IMR-90 (cell line): Measurements from ENCODE around the gene PAXIP1. TPM values are rescaled to one million over a fixed set of nuclear protein-coding genes. Genes with fewer than 3 reads are reported as not detected.

Source experiments
- ATAC-seq: fragments of 200-7000 bp; cut with Tn5 transposase; 2 replicates; pipeline ENCODE4 v1.9.1; 2020; ENCODE audit warnings: low read depth, mild to moderate bottlenecking, moderate library complexity
- BruUV-seq: library from RNA; stranded (reverse); fragments of 400-500 nt; replicated peaks from 2 replicates; lab custom pipeline; 2021; lab: Mats Ljungman, UMichigan
- CTCF ChIA-PET: fragments of 300-600 bp; formaldehyde crosslinking; extraction: SDS; loops from one replicate; lab custom pipeline; 2021; ENCODE audit warnings: antibody characterized with exemption; lab: Yijun Ruan, JAX
- POLR2A ChIA-PET: fragments of 300-600 bp; sonication (Branson Sonifier 250); formaldehyde crosslinking; loops from one replicate; lab custom pipeline; 2022; ENCODE audit warnings: antibody characterized with exemption; ENCODE audit not compliant: unreplicated experiment; lab: Charles Lee
- DNase-seq: peaks from one replicate; pipeline ENCODE4 v3.0.0; 2013
- H2AFZ ChIP-seq: replicated peaks from 2 replicates; pipeline ENCODE3; 2013; ENCODE audit warnings: low read length, mild to moderate bottlenecking; ENCODE audit not compliant: poor library complexity
- H2AK5ac ChIP-seq: 2 replicates; pipeline ENCODE4 v1.6.1; 2013; ENCODE audit warnings: low read depth, low read length, inconsistent platforms
- H2AK9ac ChIP-seq: replicated peaks from 2 replicates; pipeline ENCODE3; 2013; ENCODE audit warnings: mild to moderate bottlenecking, low read depth, low read length, moderate library complexity; ENCODE audit not compliant: poor library complexity
- H2BK120ac ChIP-seq: 2 replicates; pipeline ENCODE4 v1.6.1; 2013; ENCODE audit warnings: low read depth, low read length, inconsistent platforms
- H2BK15ac ChIP-seq: 3 replicates; pipeline ENCODE4 v1.6.1; 2013; ENCODE audit warnings: low read depth, low read length, inconsistent platforms
- H2BK20ac ChIP-seq: 2 replicates; pipeline ENCODE4 v1.6.1; 2013; ENCODE audit warnings: low read depth, mild to moderate bottlenecking, inconsistent platforms, low read length, moderate library complexity
- H2BK5ac ChIP-seq: 2 replicates; pipeline ENCODE4 v1.6.1; 2013; ENCODE audit warnings: mild to moderate bottlenecking, low read depth, low read length, inconsistent platforms; ENCODE audit not compliant: poor library complexity, severe bottlenecking
- H3K14ac ChIP-seq: replicated peaks from 2 replicates; pipeline ENCODE4 v1.6.1; 2013; ENCODE audit warnings: low read depth, low read length, inconsistent platforms
- H3K18ac ChIP-seq: 2 replicates; pipeline ENCODE4 v1.6.1; 2013; ENCODE audit warnings: low read depth, low read length, control low read depth
- H3K23ac ChIP-seq: 2 replicates; pipeline ENCODE4 v1.6.1; 2013; ENCODE audit warnings: low read depth, low read length, inconsistent platforms
- H3K27ac ChIP-seq: 2 replicates; pipeline ENCODE4 v1.5.1; 2013; ENCODE audit warnings: mild to moderate bottlenecking, control low read depth, low read length; ENCODE audit not compliant: insufficient read depth
- H3K27me3 ChIP-seq: 2 replicates; pipeline ENCODE4 v1.6.1; 2013; ENCODE audit warnings: low read length; ENCODE audit not compliant: control insufficient read depth, insufficient read depth
- H3K36me3 ChIP-seq: 2 replicates; pipeline ENCODE4 v1.6.1; 2013; ENCODE audit warnings: low read length, mixed read lengths; ENCODE audit not compliant: control insufficient read depth, insufficient read depth
- H3K4ac ChIP-seq: 2 replicates; pipeline ENCODE4 v1.6.1; 2013; ENCODE audit warnings: low read depth, low read length, inconsistent platforms
- H3K4me1 ChIP-seq: 2 replicates; pipeline ENCODE4 v1.6.1; 2013; ENCODE audit warnings: low read length, mixed read lengths; ENCODE audit not compliant: control insufficient read depth, insufficient read depth
- H3K4me2 ChIP-seq: 2 replicates; pipeline ENCODE4 v1.6.1; 2013; ENCODE audit warnings: low read depth, mild to moderate bottlenecking, control low read depth, low read length, moderate library complexity
- H3K4me3 ChIP-seq: 2 replicates; pipeline ENCODE4 v1.5.1; 2013; ENCODE audit warnings: low read depth, mild to moderate bottlenecking, control low read depth, low read length, moderate library complexity; ENCODE audit not compliant: insufficient read depth
- H3K56ac ChIP-seq: 2 replicates; pipeline ENCODE4 v1.6.1; 2013; ENCODE audit warnings: low read length, inconsistent platforms; ENCODE audit not compliant: insufficient read depth; ENCODE audit errors: extremely low read depth
- H3K79me1 ChIP-seq, 2 experiments: 2 replicates each; pipeline ENCODE4 v1.6.1; 2013; ENCODE audit warnings: low read length in 2 of 2, inconsistent platforms in 1 of 2, low read depth in 1 of 2
- H3K9ac ChIP-seq: 2 replicates; pipeline ENCODE4 v1.6.1; 2013; ENCODE audit warnings: low read depth, low read length, control low read depth
- H3K9me1 ChIP-seq: 2 replicates; pipeline ENCODE4 v1.6.1; 2013; ENCODE audit warnings: low read length, inconsistent platforms; ENCODE audit not compliant: insufficient read depth
- H3K9me3 ChIP-seq: 2 replicates; pipeline ENCODE4 v1.6.1; 2013; ENCODE audit warnings: low read length; ENCODE audit not compliant: control insufficient read depth, insufficient read depth
- H4K20me1 ChIP-seq: 2 replicates; pipeline ENCODE4 v1.6.1; 2013; ENCODE audit warnings: low read length, inconsistent platforms; ENCODE audit not compliant: insufficient read depth
- H4K5ac ChIP-seq: 2 replicates; pipeline ENCODE4 v1.6.1; 2013; ENCODE audit warnings: mild to moderate bottlenecking, low read depth, low read length, control low read depth
- H4K8ac ChIP-seq, 2 experiments: 2 replicates each; pipeline ENCODE4 v1.6.1; 2013; ENCODE audit warnings: low read depth in 2 of 2, low read length in 2 of 2, control low read depth in 1 of 2, inconsistent platforms in 1 of 2
- H4K91ac ChIP-seq: 2 replicates; pipeline ENCODE4 v1.6.1; 2013; ENCODE audit warnings: low read depth, low read length, inconsistent platforms; ENCODE audit not compliant: insufficient read depth
- CEBPB ChIP-seq: IDR thresholded peaks from 2 replicates; pipeline ENCODE4 v1.6.1; 2012; ENCODE audit warnings: low read depth, low read length, improper control_type of control experiment
- MAFK ChIP-seq: IDR thresholded peaks from 2 replicates; pipeline ENCODE4 v1.6.1; 2012; ENCODE audit warnings: low read depth, low read length, improper control_type of control experiment
- MAZ ChIP-seq: IDR thresholded peaks from 2 replicates; pipeline ENCODE4 v1.6.1; 2012; ENCODE audit warnings: low read depth, mild to moderate bottlenecking, low read length, improper control_type of control experiment, moderate library complexity, borderline replicate concordance
- POLR2A ChIP-seq: IDR thresholded peaks from 2 replicates; pipeline ENCODE4 v1.6.1; 2012; ENCODE audit warnings: mild to moderate bottlenecking, low read depth, low read length
- RAD21 ChIP-seq: IDR thresholded peaks from 2 replicates; pipeline ENCODE4 v1.6.1; 2012; ENCODE audit warnings: low read length, improper control_type of control experiment
- RCOR1 ChIP-seq: IDR thresholded peaks from 2 replicates; pipeline ENCODE4 v1.6.1; 2012; ENCODE audit warnings: mild to moderate bottlenecking, low read length, improper control_type of control experiment; ENCODE audit not compliant: insufficient replicate concordance
- SMC3 ChIP-seq: fragments of 150-350 bp; IDR thresholded peaks from 2 replicates; pipeline ENCODE4 v1.6.1; 2016; ENCODE audit warnings: low read depth, mild to moderate bottlenecking, antibody characterized with exemption, low read length, moderate library complexity
- WGBS, 2 experiments: methylation state at CpG; one replicate each; pipeline versions ENCODE4 v1.1.5 to v1.1.7; 2013; ENCODE audit warnings: missing lambda C conversion rate in 2 of 2; ENCODE audit not compliant: insufficient read length in 1 of 2; ENCODE audit errors: extremely low coverage in 2 of 2; 5-methylcytosine and 5-hydroxymethylcytosine counted together
- dilution Hi-C: fragments of 300-500 bp; cut with HindIII; formaldehyde crosslinking; loops from one replicate; pipeline ENCODE4 v1.14.3; 2018; ENCODE audit warnings: low sequenced_read_pairs; ENCODE audit not compliant: unreplicated experiment
- in situ Hi-C: fragments of 300-500 bp; cut with MboI; formaldehyde crosslinking; loops from 3 replicates; pipeline ENCODE4 v1.14.3; 2019; ENCODE audit warnings: low sequenced_read_pairs, inconsistent platforms, mixed read lengths
- intact Hi-C: fragments of 100-400 bp; cut with micrococcal nuclease; formaldehyde crosslinking; loops from 2 replicates; pipeline ENCODE4 v1.10.0; 2022
- polyA plus RNA-seq, 3 experiments: library from polyadenylated mRNA; depleted of rRNA; stranded (reverse); fragments of >200 nt; gene quantifications; 2 replicates each; pipeline ENCODE4 v1.2.3, GENCODE V29; 2012; ENCODE audit warnings: low replicate concordance in 1 of 3
- total RNA-seq: library from RNA; depleted of rRNA; stranded (reverse); fragments of >200 nt; gene quantifications from 2 replicates; pipeline ENCODE4 v1.2.3, GENCODE V29; 2012
- TF ChIP-seq, protein P1 (sequence below): fragments of 150-350 bp; IDR thresholded peaks from 2 replicates; pipeline ENCODE4 v1.6.1; 2017; ENCODE audit warnings: mild to moderate bottlenecking, antibody characterized with exemption, low read length, low read depth
- TF ChIP-seq, protein P2 (sequence below): conservative IDR thresholded peaks from 2 replicates; pipeline ENCODE4 v1.5.1; 2012; ENCODE audit warnings: mild to moderate bottlenecking, low read depth, low read length, improper control_type of control experiment
- TF ChIP-seq, protein P3 (sequence below): fragments of 150-350 bp; IDR thresholded peaks from 2 replicates; pipeline ENCODE4 v1.6.1; 2016; ENCODE audit warnings: low read depth, mild to moderate bottlenecking, low read length, moderate library complexity, borderline replicate concordance

The PAXIP1 gene
- total and polyA plus RNA-seq, 2 of the 4 experiments (the other 2 are of a cell fraction), result 7.3 to 8.7 TPM

DNA sequence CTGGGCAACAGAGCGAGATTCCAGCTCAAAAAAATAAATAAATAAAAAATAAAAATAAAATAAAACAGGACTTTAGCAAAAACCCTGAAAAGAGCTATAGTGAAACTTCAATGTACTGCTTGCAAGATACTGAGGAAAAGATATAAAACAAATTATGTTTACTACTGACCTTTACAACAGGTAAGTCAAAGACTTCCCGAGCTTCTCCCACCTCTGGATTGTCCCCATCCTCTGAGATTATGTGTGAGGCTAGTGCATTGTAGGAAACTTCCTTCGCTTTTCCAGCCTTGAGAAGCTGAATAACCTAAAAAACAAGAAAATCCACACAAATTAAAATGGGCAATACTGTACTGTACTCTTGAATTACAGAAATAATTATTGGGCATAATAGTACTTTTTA lies 4.4 kb downstream of the PAXIP1 start:
- Histone ChIP-seq H3K4me2 (no peak overlapping the region), H3K4ac (no peak overlapping the region), H4K20me1 (no peaks in the 10 kb centered on the region), H3K27me3 (no peaks in the 10 kb centered on the region), H2BK120ac (no peak overlapping the region), H4K5ac (no peak overlapping the region), H3K9me3 (no peaks in the 10 kb centered on the region), H3K79me1 (peaks cover 15 to 37% of the 10 kb centered on the region in 2 experiments; a peak in 3 of 4 replicates), H4K8ac (no peak overlapping the region), H3K56ac (no peak overlapping the region), H2AK9ac (no peak overlapping the region), H3K18ac (no peak overlapping the region), H2AFZ (no peak overlapping the region), H2BK5ac (no peak overlapping the region), H4K91ac (no peak overlapping the region), H2BK20ac (no peak overlapping the region), H3K4me3 (no peak overlapping the region), H3K36me3 (peaks cover 16% of the 10 kb centered on the region), H3K27ac (no peak overlapping the region), H3K9me1 (peaks cover 15% of the 10 kb centered on the region; the same call in 1 of the 2 replicates), H3K9ac (no peak overlapping the region), H3K14ac (no peak overlapping the region), H2AK5ac (no peak overlapping the region), H3K4me1 (0 out of 2 replicates have a peak, but pooled peaks cover 1% of the 10 kb centered on the region), H3K23ac (no peak overlapping the region), H2BK15ac (no peak overlapping the region)
- no peak for DNase-seq
- in situ Hi-C loops (no loop called here), dilution Hi-C loops (no loop called here), intact Hi-C loops (no loop called here)
- TF ChIP-seq SMC3, result no peak
- no peak for TF ChIP-seq RCOR1
- TF ChIP-seq CEBPB, result no peak
- no peak for TF ChIP-seq POLR2A
- TF ChIP-seq RAD21, result no peak
- TF ChIP-seq, protein P1, sequence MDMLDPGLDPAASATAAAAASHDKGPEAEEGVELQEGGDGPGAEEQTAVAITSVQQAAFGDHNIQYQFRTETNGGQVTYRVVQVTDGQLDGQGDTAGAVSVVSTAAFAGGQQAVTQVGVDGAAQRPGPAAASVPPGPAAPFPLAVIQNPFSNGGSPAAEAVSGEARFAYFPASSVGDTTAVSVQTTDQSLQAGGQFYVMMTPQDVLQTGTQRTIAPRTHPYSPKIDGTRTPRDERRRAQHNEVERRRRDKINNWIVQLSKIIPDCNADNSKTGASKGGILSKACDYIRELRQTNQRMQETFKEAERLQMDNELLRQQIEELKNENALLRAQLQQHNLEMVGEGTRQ, result no peak
- TF ChIP-seq MAZ, result no peak
- TF ChIP-seq, protein P2, sequence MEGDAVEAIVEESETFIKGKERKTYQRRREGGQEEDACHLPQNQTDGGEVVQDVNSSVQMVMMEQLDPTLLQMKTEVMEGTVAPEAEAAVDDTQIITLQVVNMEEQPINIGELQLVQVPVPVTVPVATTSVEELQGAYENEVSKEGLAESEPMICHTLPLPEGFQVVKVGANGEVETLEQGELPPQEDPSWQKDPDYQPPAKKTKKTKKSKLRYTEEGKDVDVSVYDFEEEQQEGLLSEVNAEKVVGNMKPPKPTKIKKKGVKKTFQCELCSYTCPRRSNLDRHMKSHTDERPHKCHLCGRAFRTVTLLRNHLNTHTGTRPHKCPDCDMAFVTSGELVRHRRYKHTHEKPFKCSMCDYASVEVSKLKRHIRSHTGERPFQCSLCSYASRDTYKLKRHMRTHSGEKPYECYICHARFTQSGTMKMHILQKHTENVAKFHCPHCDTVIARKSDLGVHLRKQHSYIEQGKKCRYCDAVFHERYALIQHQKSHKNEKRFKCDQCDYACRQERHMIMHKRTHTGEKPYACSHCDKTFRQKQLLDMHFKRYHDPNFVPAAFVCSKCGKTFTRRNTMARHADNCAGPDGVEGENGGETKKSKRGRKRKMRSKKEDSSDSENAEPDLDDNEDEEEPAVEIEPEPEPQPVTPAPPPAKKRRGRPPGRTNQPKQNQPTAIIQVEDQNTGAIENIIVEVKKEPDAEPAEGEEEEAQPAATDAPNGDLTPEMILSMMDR, result no peak
- no peak for TF ChIP-seq MAFK
- TF ChIP-seq, protein P3, sequence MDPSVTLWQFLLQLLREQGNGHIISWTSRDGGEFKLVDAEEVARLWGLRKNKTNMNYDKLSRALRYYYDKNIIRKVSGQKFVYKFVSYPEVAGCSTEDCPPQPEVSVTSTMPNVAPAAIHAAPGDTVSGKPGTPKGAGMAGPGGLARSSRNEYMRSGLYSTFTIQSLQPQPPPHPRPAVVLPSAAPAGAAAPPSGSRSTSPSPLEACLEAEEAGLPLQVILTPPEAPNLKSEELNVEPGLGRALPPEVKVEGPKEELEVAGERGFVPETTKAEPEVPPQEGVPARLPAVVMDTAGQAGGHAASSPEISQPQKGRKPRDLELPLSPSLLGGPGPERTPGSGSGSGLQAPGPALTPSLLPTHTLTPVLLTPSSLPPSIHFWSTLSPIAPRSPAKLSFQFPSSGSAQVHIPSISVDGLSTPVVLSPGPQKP, result no peak
- no CpG with 5 or more reads among the region's 3 CpGs for WGBS, 2 experiments
- no TSS peak for BruUV-seq
- ChIA-PET POLR2A (no interaction called here), CTCF (no interaction called here)
- no peak for ATAC-seq
